COLO829 (cell line): ENCODE results near the gene MYO1G.

Experiments used
- DNase-seq: peaks from one replicate; pipeline ENCODE4 v3.0.0; 2012; ENCODE audit warnings: low spot score

MYO1G gene

GRCh38 chr7:44967571-44968446 lies 11.0 kb downstream of the MYO1G start:
- DNase-seq: no peak

GRCh38 chr7:44966731-44967538 lies 11.9 kb downstream of the MYO1G start:
- DNase-seq: no peak

GRCh38 chr7:44965937-44966730 lies 12.7 kb downstream of the MYO1G start:
- no peak for DNase-seq

GRCh38 chr7:44965441-44965903 lies 13.3 kb downstream of the MYO1G start:
- no peak for DNase-seq

- DNase-seq: no peak
These were observed 13.9 kb downstream of the MYO1G start for GRCh38 chr7:44964831-44965440.

- DNase-seq: peak; percentile 13
These were observed 14.4 kb downstream of the MYO1G start for GRCh38 chr7:44964384-44964830.

GRCh38 chr7:44963364-44964290 lies 15.2 kb downstream of the MYO1G start:
- DNase-seq: no peak

GRCh38 chr7:44962483-44963251 lies 16.1 kb downstream of the MYO1G start:
- no peak for DNase-seq

GRCh38 chr7:44961844-44962482 lies 16.9 kb downstream of the MYO1G start:
- DNase-seq: no peak

GRCh38 chr7:44960011-44960580 lies 18.7 kb downstream of the MYO1G start:
- no peak for DNase-seq

- DNase-seq: no peak
These were observed 19.3 kb downstream of the MYO1G start for GRCh38 chr7:44959433-44959951.

GRCh38 chr7:44958645-44959344 lies 20.0 kb downstream of the MYO1G start:
- DNase-seq: no peak

GRCh38 chr7:44956157-44956766 lies 22.6 kb downstream of the MYO1G start:
- DNase-seq: no peak

- DNase-seq: no peak
These were observed 23.1 kb downstream of the MYO1G start for GRCh38 chr7:44955733-44956132.

GRCh38 chr7:44953156-44953555 lies 25.7 kb downstream of the MYO1G start:
- no peak for DNase-seq

GRCh38 chr7:44949303-44949702 lies 29.5 kb downstream of the MYO1G start:
- DNase-seq: no peak

GRCh38 chr7:44945479-44945878 lies 33.3 kb downstream of the MYO1G start:
- no peak for DNase-seq

- no peak for DNase-seq
These were observed 34.0 kb downstream of the MYO1G start for GRCh38 chr7:44944821-44945220.
